DND-41 (cell line): ENCODE measurements around the gene FCN2.

Experiments
- EZH2 ChIP-seq: IDR thresholded peaks from 3 replicates; pipeline ENCODE4 v1.6.1; 2012; ENCODE audit warnings: borderline replicate concordance, low read depth, mild to moderate bottlenecking, moderate library complexity, low read length, inconsistent platforms; ENCODE audit not compliant: severe bottlenecking
- TF ChIP-seq, protein P1 (sequence below): IDR thresholded peaks from 2 replicates; pipeline ENCODE4 v1.5.1; 2012; ENCODE audit warnings: borderline replicate concordance, low read length, moderate library complexity, mild to moderate bottlenecking; ENCODE audit not compliant: poor library complexity, severe bottlenecking; ENCODE audit errors: extremely low read depth

DNA sequence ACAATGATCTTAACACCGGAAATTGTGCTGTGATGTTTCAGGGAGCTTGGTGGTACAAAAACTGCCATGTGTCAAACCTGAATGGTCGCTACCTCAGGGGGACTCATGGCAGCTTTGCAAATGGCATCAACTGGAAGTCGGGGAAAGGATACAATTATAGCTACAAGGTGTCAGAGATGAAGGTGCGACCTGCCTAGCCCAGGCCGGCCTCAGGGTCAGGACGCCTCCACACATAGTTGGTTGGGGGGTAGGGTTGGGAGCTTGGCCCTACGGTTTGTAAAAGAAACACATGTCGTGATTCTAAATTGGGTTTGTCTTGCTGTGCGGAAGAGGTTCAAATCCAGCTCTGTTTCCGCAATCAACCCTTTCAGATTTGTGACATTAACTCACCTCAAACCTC lies 6.6 kb downstream of the FCN2 start:
- TF ChIP-seq, protein P1, sequence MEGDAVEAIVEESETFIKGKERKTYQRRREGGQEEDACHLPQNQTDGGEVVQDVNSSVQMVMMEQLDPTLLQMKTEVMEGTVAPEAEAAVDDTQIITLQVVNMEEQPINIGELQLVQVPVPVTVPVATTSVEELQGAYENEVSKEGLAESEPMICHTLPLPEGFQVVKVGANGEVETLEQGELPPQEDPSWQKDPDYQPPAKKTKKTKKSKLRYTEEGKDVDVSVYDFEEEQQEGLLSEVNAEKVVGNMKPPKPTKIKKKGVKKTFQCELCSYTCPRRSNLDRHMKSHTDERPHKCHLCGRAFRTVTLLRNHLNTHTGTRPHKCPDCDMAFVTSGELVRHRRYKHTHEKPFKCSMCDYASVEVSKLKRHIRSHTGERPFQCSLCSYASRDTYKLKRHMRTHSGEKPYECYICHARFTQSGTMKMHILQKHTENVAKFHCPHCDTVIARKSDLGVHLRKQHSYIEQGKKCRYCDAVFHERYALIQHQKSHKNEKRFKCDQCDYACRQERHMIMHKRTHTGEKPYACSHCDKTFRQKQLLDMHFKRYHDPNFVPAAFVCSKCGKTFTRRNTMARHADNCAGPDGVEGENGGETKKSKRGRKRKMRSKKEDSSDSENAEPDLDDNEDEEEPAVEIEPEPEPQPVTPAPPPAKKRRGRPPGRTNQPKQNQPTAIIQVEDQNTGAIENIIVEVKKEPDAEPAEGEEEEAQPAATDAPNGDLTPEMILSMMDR, result no peak
- no peak for TF ChIP-seq EZH2
